ENCODE measurements around the gene IL23R.

The IL23R gene

GRCh38 chr1:67250051-67250653 is 83.9 kb downstream of the IL23R start:
- no peak for DNase-seq

- no peak for DNase-seq
These were observed 90.3 kb downstream of the IL23R start for GRCh38 chr1:67256291-67257172.

DNA sequence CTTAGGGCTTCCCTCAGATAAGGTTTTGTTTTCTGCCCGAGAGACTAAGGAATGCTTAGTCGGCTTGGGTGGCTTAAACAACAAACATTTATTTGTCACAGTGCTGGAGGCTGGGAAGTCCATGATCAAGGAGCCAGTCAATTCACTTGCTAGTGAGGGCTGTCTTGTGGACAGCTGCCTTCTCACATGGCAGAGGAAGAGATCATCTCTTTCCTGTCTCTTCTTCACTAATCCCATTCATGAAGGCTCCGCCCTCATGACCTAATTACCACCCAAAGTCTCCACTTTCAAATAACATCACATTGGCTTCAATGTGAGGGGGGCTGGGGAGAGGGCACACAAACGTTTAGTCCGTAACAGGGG is 90.9 kb downstream of the IL23R start:
- DNase-seq: no peak

- no peak for DNase-seq
These were observed 95.4 kb downstream of the IL23R start for GRCh38 chr1:67261680-67262079.

DNA sequence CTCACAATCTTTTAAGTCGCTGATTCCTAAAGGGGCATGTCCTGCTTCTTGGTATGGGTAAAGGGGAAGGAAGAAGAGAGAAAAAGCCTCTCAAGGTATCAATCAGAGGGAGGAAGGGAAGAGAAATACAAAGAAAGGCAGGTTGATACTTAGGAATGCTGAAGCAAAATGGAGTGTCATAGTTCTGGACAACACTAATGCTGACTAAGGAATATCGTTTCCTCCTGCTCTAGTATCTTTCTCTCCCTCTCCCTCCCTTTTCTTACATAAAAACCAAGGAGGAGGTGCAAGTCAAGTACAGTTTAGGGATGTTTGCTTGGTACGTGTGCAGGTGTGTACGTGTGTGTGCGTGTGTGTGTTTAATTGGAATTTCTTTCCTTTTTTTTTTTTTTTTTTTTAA is 96.5 kb downstream of the IL23R start:
- DNase-seq: no peak

GRCh38 chr1:67264152-67264551 is 97.9 kb downstream of the IL23R start:
- DNase-seq: no peak

GRCh38 chr1:67264899-67265298 is 98.6 kb downstream of the IL23R start:
- no peak for DNase-seq

GRCh38 chr1:67269061-67269460 is 102.8 kb downstream of the IL23R start:
- no peak for DNase-seq

- DNase-seq: no peak
These were observed 104.3 kb downstream of the IL23R start for GRCh38 chr1:67270541-67270940.

- DNase-seq: no peak
These were observed 107.3 kb downstream of the IL23R start for GRCh38 chr1:67273591-67273990.

DNA sequence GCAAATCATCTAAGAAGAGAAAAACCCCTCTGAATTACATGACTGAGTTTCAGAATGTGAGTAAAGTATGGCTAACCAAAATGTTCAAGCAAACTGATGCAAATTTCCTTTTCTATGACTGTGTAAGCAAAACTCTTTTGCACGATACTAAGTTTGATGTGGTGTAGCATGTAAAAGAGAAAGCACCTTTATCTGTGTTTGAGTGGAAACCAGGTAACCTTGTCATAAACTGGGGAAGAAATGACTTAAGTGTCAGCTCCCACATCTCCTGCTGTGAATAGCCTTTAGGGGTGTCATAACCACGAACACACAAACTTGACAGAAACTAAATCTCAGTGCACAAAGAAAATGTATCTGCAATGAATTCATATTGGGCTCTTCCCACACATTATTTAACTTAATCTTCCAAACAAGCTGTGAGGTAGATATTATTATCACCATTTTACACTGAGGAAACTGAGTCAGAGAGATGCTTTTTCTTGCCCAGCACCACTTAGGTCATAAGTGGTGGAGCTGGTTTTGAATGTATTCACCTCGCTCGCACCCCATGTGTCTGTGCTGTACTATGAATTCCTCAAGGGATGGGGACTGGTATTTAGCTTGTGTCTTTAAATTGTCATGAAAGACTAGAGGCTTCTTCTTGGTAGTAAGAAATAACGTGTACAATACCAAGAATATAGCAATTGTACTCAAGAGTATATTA is 108.5 kb downstream of the IL23R start:
- DNase-seq: no peak

- DNase-seq: no peak
These were observed 114.4 kb downstream of the IL23R start for GRCh38 chr1:67280696-67281095.

DNA sequence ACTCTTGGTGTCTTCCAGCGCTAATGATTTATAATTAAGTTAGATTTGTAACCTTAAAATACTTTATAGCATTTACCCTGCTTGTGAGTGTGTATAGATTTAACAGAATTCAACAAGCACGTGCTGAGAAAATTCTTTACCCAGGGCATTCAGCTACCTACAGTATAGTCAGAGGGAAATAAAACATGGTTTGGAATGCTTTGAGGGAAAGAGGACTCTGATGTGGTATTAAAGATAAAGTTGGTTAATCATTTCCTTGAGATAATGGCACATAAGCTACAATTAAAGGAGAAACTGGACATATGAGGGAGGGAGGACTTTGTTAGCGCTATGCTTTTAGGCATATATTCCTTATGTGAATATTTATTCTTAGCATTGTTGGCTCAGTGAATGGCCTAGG is 115.0 kb downstream of the IL23R start:
- DNase-seq: no peak

- DNase-seq: no peak
These were observed 119.7 kb downstream of the IL23R start for GRCh38 chr1:67285780-67286488.

DNA sequence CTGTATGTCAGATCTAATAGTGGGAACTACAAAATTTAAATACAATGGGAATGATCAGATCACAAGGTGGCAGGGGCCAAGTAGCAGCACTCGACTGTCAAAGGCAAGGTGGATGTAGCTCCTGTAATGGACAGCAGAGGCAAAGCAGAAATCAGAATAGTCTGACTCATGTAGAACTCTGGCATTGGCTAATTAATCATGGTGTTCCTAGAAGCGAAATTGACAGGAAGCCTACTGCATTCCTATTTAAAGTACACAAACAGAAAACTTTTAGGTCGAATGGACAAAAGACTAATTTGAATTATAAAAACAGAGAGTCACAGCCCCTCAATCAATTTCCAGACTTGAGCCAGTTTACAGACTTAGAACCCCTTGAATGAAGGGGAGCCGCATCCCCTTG is 124.0 kb downstream of the IL23R start:
- DNase-seq: no peak

DNA sequence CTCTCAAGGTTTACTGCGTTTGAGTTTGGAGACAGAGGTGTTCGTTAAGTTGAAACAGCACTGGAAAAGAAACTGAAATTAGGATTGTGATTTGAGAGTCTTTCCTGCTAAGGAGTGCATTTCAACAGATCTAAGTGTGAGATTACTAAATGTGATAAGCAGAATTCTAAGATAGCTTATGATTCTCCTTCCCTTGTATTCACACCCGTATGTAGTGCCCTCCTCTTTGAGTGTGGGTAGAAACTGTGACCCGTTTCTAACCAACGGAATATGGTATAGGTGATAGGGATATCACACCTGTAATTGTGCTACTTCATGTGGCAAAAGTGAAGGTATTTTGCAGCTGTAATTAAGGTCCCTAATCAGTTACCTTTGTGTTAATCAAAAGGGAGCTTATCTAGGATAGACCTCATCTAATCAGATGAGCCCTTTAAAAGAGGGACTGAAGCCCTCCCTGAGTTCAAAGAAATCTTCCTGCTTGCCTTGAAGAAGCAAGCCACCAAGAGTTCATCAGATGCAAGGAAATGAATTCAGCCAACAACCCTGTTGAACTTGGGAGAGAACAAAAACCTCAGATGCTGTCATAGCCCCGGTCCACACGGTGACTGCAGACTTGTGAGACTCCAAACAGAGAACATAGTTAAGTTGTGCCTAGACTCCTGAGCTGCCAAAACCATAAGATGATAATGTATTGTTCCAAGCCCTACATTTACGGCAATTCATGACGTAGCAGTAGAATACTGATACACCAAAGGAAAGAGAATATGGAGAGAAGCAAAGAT is 128.8 kb downstream of the IL23R start:
- no peak for DNase-seq

GRCh38 chr1:67298762-67299161 is 132.5 kb downstream of the IL23R start:
- DNase-seq: no peak

DNA sequence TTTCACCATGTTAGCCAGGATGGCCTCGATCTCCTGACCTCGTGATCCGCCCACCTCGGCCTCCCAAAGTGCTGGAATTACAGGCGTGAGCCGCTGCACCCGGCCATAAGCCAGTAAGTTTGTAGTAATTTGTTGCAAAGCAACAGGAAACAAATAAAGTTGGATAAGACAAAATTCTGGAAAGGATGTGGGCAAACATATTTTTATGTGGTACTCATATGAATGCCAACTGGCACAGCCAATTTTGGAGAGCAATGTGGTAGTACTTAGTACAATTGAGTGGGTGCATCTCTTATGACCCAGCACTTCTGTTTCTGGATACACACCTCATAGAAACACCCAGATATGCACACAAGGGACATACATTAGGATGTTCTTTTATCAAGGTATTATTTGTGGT is 133.0 kb downstream of the IL23R start:
- DNase-seq: no peak

GRCh38 chr1:67300561-67300960 is 134.3 kb downstream of the IL23R start:
- DNase-seq: no peak

DNA sequence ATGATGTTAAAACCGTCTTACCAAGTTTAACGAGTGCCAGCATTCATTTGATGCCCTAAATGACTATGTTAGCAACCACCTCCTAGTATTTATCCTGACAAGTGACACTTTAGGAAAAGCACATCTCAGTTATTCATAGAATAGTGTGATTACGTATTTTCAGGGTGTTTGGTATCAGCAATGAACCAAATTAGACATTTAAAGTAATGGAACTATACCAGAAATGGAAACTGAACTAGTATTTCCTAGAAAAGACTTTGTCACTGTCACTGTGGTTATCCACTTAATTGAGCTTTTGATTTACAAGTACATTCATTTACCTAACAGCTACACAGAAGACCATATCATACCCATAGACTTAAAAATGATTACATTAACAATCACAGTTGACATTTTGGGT is 137.8 kb downstream of the IL23R start:
- no peak for DNase-seq

DNA sequence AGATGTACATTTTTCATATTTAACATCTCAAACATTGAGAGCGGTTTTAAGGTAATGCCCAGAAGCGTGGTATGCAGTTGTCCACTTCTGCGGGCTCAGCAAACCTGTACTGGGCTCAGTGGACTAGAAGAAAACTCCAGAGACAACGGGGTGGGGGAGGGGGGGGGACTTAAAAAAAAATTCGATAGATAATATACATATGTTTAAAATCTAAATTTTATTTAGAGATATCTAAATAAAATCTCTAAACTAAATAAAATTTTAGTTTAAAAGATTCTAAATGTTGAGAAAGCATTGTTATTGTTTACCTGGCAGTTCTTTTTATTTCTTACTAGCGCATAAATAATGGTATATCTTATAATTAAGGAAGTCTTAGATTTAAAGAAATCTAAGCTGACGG is 140.3 kb downstream of the IL23R start:
- DNase-seq: no peak

DNA sequence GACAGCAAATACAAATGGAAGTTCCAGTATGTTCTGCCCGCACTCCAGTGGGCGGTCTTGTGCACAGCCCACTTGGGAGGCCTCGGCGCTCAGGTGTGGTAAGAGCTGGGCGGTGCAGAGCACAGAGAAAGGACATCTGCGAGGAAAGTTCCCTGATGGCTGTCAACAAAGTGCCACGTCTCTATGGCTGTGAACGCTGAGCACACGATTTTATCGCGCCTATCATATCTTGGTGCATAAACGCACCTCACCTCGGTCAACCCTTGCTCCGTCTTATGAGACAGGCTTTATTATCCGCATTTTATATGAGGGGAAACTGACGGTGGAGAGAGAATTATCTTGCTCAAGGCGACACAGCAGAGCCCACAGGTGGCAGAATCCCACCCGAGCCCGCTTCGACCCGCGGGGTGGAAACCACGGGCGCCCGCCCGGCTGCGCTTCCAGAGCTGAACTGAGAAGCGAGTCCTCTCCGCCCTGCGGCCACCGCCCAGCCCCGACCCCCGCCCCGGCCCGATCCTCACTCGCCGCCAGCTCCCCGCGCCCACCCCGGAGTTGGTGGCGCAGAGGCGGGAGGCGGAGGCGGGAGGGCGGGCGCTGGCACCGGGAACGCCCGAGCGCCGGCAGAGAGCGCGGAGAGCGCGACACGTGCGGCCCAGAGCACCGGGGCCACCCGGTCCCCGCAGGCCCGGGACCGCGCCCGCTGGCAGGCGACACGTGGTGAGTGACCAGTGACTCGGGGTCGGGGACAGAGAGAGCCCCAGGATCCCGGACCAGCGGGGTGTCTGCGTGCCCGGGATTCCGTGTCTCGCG is 141.2 kb downstream of the IL23R start, which contains the start of gene IL12RB2:
Gene IL12RB2 (plus strand): TSS at position 623 of the 810 bp plus-strand sequence. CDS start 12,496 bp downstream, outside the sequence.
- DNase-seq: no peak
